KBM-7 (cell line): ENCODE measurements around the gene SPATA1.
"Not testable (repeated sequence)": the region's sequence is repeated elsewhere in the genome, so short reads cannot be mapped to it uniquely, and the experiment has no call there.

Experiments used
- DNase-seq: peaks from one replicate; pipeline ENCODE4 v3.0.0-alpha.2; 2015
- in situ Hi-C: fragments of 300-500 bp; cut with MboI; formaldehyde crosslinking; loops from 2 replicates; pipeline ENCODE4 v1.14.3; 2020; ENCODE audit warnings: low sequenced_read_pairs, low pct_unique_long_range_greater_than_20kb, mixed read lengths

SPATA1 gene

DNA sequence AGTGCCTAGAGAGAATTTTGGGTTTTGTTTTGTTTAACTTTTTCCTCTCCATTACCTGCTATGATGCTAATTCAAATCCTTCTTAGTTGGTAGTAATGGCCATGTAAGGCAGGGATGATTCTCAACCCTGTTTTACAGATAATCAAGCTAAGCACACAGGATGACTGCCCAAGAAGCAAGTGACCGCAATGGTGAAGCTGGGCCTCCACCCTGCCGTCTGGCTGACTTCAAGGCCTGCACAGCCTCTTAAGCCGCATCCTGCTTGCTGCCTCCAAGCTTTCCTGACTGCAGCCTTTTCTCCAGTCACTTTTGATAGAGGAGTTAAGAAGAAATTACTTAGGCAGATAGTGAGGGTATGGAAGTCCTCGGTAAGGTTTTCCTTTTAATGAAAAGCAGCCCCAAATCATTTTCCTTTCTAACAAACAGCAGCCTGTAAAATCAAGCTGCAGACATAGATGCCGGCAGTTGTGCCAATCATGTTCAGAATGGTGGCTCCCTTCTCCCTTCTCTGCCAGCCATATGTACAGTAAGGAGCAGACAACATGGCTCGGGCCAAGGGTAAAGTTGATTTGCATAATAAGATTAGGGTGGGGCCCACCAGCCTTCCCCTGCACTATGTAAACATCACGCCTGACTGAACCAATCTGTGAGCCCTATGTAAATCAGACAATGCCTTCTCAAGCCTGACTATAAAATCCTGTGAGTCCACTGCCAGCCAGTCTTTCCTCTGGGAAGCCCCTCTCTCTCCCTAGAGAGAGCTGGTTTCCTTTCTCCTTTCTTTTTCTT is 76.8 kb downstream of the SPATA1 start:
- in situ Hi-C loops: no loop called here
- DNase-seq: peak; percentile 11

DNA sequence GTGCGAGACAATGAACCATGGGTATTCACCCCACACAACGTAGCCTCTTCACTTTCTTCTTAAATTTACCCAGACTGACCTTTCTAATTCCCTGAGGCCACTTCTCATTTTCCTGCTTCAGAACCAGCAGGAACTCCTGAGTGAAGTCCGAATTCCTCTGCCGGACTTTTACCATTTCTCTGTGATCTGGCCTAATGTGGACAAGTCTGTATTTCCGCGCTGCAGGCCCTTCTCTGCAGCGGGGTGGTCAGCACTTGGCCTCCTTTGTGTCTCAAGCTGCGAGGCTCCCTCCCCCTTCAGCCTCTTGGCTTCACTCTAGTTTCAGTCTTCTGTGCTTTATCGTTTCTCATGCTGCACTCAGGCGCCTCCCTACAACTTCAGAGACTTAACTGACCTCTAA is 77.5 kb downstream of the SPATA1 start:
- in situ Hi-C loops: no loop called here
- no peak for DNase-seq

DNA sequence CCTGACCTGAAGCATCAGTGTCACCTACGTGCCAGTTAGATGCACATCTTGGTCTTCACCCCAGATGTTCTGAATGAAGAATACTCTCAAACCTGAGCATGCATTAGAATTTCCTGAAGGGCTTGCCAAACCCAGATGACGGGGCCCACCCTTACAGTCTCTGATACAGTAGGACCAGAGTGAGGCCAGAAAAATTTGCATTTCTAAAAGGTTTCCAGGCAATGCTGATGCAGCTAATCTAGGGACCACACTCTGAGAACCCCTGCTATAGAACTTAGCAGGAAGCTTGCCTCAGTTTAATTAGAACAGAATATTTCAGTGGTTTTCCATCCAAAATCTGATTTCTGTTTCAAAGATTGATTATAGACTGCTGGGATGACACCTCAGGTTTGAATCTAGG is 77.9 kb downstream of the SPATA1 start:
- in situ Hi-C loops: no loop called here
- DNase-seq: no peak

DNA sequence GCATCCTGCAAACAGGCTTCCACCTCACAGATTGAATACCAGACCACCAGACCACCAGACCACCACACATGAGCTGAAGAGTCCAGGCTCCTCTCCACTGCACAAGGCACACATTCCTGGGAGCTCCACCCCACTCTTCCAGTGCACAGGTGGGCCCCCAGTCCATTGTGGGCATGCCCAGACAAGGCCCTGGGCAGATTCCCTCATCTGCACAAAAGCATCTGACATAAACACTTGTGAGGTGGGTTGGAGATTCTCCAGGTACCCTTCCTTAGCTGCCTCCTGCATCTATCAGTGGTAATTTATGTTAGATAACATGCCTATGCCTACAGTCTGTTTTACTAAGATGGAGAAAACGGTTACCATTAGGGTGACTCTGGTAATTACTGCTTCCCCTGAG is 79.6 kb downstream of the SPATA1 start:
- in situ Hi-C loops: no loop called here

DNA sequence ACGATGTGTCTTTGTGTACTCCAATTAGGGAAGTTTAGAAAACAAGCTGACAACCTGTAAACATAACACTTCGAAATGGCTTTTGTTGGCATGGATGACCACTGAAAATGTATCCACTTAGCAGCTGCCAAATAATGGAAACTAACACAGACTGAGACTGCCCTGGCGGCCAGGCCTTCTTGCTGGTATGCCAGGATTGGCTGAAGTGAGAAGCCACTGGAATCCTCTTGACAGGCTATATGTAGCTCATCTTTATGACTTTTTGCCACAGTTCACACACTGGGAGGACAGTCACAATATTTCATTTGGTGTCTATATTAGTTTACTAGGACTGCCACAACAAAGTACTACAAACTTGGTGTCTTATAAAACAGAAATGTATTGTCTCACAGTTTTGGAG is 80.9 kb downstream of the SPATA1 start:
- no peak for DNase-seq
- in situ Hi-C loops: no loop called here

More for the DNA sequence above, 79.6 kb downstream of the SPATA1 start:
- DNase-seq: peak; percentile 5

DNA sequence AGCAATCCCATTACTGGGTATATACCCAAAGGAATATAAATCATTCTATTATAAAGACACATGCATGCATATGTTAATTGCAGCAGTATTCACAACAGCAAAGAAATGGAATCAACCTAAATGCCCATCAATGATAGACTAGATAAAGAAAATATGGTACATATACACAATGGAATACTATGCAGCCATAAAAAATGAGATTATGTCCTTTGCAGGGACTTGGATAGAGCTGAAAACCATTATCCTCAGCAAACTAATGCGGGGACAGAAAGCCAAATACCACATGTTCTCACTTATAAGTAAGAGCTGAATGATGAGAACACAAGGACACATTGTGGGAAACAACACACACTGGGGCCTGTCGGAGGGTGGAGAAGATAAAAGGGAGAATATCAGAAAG is 88.8 kb downstream of the SPATA1 start:
- in situ Hi-C loops, DNase-seq: not testable (repeated sequence)

DNA sequence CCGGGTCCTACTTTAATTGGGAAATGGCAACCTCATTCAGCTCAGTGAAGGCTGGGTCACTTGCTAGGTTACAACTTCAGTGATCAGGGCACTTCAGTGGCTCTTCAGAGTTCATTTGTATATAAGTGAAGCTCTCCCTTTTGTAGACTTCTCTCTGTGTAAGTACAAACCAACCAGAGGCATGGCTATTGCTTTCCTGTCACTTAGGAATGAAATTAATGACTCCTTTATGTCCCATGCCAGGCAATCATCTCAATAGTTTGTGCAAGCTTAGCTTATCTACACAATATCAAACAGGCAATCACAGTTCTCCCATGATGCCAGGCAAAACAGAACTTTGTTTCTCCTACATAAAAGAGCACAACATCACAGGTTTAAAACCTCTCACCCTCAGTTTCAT is 90.8 kb downstream of the SPATA1 start:
- no peak for DNase-seq
- in situ Hi-C loops: no loop called here

DNA sequence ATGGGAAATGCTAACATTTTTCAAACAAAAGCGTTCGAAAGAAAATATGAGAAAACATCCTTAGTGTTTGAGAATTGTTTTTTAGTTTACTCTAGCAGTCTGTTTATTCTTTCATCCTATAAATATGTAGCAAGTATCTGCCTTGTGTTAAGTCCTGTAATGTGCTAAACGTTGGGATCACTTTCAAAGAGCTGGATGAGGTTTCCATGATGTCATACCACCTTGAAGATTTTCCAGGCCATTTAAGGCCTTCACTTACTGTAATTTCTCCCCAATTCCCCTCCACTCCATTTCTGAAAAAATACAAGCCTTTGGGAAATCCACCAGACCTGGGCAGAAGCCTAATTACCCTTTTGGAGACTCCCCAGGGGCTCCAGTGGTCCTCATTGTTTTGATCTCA is 92.2 kb downstream of the SPATA1 start:
- in situ Hi-C loops: no loop called here
- DNase-seq: no peak

DNA sequence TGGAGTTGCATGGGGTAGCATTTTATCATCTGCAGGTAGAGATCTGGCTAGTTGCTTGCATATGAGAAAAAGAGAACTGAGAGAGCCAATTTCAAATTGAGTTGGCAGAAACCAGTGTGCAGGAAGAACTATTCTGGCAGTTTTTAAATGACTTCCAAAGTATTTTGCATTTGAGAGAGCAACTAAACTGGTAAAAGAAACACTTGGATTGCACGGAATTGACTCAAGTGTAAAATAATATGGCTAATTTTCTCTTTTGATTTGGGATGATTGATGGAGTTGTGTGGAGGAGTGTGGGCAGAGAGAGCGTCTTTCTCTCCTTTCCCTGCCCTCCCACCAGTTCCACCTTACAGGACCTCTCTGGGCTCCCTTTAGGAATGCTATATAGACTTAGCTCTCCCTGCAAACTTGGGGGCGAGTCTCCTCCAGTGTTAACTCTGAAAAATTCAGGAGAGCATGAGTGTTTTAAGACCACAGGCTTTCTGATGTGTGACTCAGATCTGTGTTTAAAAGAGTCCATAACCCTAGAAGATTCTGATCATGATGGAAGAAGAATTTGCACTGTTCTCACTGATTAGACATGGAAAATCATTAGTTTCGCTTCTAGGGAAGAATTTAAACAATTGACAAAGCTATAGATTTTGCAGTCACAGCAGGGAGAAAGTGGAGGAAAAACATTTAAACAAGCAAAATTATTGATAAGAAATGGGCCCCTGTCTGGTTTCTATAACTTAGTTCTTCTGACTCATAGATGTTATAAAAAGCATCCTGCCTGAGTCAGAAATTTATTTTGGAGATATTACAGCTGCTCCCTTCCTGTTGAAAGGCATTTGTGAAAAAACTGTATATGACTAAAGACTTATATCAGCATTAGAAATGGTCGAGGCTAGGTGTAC is 92.9 kb downstream of the SPATA1 start:
- in situ Hi-C loops: no loop called here
- no peak for DNase-seq

DNA sequence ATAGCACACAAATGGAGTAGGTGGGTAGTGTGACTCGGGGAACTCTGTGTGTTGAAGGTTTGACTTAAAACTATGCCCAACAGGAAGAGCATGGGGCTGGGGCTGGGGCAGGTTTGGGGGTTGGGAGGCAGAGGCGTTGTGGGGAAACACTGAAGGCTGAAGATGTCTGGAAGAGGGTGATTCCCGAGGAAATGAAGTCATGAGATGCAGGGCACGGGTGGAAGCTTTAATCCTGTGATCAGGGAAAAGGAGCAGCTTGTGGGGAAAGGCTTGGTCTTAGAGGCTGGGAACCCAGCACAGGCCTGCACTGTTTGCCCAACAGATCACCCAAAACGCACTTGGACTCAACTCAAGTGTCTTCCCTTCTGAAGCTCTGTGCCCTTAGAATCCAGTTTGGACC is 94.6 kb downstream of the SPATA1 start:
- in situ Hi-C loops: loop anchor here (25.0 kb wide), 4 partner anchors 163 to 688 kb away; partner anchors contain the start of gene PRKACB
- DNase-seq: no peak

DNA sequence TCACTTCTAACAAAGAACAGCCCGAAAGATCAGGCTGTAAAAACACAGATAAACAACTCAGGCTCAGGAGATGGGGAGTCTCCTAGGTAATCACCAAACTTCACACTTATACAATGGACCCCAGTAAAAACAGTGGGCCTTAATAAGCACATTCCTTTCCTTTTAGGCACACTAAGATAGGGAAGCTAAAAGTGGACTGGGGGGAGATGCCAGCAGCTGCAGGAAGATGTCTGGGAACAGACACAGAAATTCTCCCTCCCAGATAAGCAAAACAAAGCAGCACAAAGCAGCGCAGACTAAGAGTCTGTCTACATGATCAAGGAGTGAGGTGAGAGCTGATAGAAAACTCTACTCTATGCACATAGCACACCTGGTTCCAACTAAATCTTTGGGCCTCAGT is 97.0 kb downstream of the SPATA1 start:
- DNase-seq: no peak
- in situ Hi-C loops: loop anchor here (25.0 kb wide), 4 partner anchors 166 to 691 kb away; partner anchors contain the start of gene PRKACB

DNA sequence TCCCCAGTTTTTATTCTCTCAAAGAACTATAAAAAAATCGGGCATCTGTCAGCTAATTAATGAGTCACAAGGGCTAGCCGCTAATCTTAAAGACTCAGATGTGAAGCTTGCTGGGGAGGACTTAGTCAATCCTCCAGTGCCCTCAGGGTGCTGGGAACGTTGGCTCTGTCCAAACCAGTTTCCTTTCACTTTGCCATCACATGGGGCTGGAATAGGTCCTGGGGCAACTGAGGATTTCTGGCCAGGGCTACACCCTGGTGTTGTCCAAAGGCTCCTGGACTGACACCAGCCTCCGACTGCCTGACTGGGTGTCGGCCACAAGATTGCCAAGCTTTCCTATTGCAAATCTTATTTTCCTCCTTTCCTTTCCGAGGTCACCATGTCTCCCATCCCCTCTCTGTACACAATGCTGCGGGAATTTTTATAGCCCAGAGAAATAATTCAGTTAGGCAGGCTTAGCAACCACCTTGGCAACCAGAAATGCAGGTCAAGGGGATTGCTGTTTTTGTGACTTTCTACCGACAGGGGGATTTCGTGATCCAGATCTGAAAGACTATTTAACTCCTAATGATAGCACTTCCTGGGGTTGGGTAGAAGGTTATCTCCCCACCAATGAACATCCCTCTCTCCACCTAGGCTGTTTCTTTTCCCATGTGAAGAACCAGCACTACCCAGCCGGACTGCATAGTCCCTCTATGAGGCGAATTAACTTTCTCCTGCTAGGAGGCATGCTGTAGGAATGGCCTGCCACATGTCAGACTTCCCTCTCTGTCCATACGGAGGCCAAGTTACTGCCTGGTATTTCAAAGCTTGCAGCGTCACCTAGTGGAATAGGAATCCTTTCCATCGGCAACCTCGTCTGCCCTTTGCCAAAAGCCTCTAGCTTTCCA is 98.0 kb downstream of the SPATA1 start:
- DNase-seq: peak; percentile 92
- in situ Hi-C loops: loop anchor here (25.0 kb wide), 4 partner anchors 167 to 692 kb away; partner anchors contain the start of gene PRKACB

DNA sequence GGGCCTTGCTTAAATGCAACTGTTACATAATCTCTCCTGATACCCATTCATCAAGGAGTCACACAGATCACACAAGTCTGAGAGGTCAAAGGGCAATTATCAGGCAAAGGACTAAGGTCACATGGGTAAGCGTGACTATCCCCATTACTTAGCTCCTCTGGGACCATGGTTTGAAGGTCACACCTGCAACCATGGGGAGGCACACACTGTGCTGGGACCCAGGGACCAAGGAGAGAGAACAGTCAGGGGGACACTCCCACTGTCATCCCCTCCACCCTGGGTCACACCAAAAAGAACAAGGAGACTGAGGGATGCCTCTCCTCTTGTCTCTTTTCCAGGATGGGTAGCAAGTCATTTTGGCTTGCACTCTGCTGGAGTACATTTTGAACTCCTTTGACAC is 99.0 kb downstream of the SPATA1 start:
- in situ Hi-C loops: loop anchor here (25.0 kb wide), 4 partner anchors 168 to 693 kb away; partner anchors contain the start of gene PRKACB

DNA sequence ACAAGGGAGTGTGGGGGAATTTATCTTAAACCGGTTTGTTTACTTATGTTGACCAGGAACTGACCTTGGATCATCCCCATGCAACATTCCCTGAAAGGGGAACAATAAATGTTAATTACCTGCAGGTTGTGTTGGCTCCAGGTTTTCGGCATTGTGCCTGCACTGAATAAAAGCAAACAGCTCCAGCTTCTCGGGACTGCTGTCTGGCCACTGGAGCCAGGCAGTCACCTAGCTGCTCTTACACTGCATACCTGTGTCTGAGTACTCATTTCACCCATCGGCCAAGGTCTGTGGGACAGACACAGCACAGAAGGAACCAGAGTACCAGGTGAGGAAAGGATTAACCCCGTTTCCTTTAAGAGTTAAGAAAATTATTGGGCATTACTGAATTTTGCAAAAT is 100.8 kb downstream of the SPATA1 start:
- in situ Hi-C loops: loop anchor here (25.0 kb wide), 4 partner anchors 170 to 695 kb away; partner anchors contain the start of gene PRKACB

More for the DNA sequence above, 99.0 kb downstream of the SPATA1 start:
- DNase-seq: no peak

DNA sequence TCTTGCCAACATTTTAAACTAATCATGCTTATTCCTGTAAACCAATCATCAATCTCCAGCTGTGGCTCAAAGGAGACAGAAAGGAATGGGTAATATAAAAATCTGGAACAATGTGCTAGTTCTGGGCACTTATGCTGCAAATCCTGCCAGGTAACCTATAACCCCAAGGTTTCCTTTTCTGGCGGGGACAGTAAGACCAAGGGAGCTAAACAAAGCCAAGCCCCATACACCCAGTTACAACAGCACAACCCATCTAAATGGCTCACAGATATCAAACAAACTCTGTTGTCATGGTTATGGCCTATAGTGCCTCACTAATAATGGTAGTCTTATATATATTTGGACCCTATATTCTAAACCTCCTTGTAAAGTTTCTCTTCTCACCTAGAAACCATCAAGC is 104.9 kb downstream of the SPATA1 start:
- in situ Hi-C loops: loop anchor here (25.0 kb wide), 4 partner anchors 174 to 699 kb away; partner anchors contain the start of gene PRKACB
- no peak for DNase-seq

More for the DNA sequence above, 100.8 kb downstream of the SPATA1 start:
- DNase-seq: no peak

DNA sequence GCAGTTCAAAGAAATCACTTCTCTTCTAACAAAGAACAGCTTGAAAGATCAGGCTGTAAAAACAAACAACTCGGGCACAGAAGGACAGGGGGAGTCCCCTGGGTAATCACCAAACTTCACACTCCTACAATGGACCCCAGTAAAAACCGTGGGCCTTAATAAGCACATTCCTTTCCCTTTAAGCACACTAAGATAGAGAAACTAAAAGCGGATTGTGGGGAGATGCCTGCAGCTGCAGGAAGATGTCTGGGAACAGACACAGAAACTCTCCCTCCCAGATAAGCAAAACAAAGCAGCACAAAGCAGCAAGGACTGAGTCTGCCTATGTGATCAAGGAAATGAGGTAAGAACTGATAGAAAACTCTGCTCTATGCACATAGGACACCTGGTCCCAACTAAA is 105.6 kb downstream of the SPATA1 start:
- in situ Hi-C loops: loop anchor here (25.0 kb wide), 4 partner anchors 174 to 699 kb away; partner anchors contain the start of gene PRKACB

DNA sequence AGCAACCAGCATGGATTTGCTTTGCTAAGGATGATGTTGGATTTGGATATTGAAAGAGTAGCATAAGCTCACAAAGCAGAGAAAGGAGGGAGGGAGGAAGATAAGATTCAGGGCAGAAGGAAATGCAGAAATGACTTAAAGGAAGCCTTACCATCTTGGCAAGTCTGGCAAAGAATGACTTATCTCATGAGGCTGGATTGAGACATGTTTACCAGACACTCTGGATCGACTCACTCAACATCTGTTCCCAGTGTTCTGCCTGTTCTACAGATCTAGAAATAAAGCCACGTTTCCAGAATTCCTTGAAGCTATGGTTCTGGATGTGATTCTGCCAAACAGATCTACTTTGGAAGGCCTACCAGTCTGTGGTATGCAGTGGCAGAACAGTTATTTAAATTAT is 106.8 kb downstream of the SPATA1 start:
- in situ Hi-C loops: loop anchor here (25.0 kb wide), 4 partner anchors 176 to 701 kb away; partner anchors contain the start of gene PRKACB
- DNase-seq: no peak

More for the DNA sequence above, 105.6 kb downstream of the SPATA1 start:
- no peak for DNase-seq

DNA sequence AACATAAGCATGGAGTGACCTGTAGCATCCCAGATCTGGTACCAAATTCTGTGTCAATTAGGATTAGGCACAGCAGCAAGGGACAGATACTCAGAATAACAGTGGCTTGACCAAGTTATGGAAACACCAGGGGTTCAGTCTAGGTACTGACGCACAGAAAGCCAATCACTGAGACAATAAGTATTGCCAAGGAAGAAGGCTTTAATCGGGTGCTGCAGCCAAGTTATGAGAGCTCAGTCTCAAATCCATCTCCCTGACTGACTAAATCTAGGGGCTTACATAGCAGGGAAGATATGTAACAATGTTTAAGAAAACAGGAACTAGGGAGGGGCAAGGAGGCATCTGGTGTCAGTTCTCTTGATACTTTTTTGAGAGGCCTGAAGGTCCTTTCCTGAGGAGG is 107.7 kb downstream of the SPATA1 start:
- DNase-seq: no peak
- in situ Hi-C loops: loop anchor here (25.0 kb wide), 4 partner anchors 177 to 702 kb away; partner anchors contain the start of gene PRKACB
